ENCODE results near the gene TRPV4. TPM values are rescaled to one million over a fixed set of nuclear protein-coding genes. Genes with fewer than 3 reads are reported as not detected.

The TRPV4 gene
- total and polyA plus RNA-seq, 2 experiments from 2014 or later, result 0.66 to 1.1 TPM

- TF ChIP-seq POLR2AphosphoS5 (IDR thresholded peaks at IDR 0.05; ENCODE audit: low read depth) (no peak), CREB1 (CRISPR knock-in tag; IDR thresholded peaks at IDR 0.05; ENCODE audit: low read depth) (no peak), EZH2phosphoT487 (IDR thresholded peaks at IDR 0.05; ENCODE audit: unreplicated experiment) (no peak), ZNF331 (CRISPR knock-in tag; IDR thresholded peaks at IDR 0.05; ENCODE audit: low read depth) (no peak), STAT1 (IDR thresholded peaks at IDR 0.05; ENCODE audit: unreplicated experiment) (no peak), NANOG (IDR thresholded peaks at IDR 0.05; ENCODE audit: borderline replicate concordance) (no peak), REST (IDR thresholded peaks at IDR 0.05; ENCODE audit: unreplicated experiment) (no peak), ZNF114 (CRISPR knock-in tag; IDR thresholded peaks at IDR 0.05) (no peak)
- TF ChIP-seq, protein P1, sequence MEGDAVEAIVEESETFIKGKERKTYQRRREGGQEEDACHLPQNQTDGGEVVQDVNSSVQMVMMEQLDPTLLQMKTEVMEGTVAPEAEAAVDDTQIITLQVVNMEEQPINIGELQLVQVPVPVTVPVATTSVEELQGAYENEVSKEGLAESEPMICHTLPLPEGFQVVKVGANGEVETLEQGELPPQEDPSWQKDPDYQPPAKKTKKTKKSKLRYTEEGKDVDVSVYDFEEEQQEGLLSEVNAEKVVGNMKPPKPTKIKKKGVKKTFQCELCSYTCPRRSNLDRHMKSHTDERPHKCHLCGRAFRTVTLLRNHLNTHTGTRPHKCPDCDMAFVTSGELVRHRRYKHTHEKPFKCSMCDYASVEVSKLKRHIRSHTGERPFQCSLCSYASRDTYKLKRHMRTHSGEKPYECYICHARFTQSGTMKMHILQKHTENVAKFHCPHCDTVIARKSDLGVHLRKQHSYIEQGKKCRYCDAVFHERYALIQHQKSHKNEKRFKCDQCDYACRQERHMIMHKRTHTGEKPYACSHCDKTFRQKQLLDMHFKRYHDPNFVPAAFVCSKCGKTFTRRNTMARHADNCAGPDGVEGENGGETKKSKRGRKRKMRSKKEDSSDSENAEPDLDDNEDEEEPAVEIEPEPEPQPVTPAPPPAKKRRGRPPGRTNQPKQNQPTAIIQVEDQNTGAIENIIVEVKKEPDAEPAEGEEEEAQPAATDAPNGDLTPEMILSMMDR (conservative IDR thresholded peaks at IDR 0.05; ENCODE audit: low read depth in 2 of 2), result no peak
- TF ChIP-seq, protein P2, sequence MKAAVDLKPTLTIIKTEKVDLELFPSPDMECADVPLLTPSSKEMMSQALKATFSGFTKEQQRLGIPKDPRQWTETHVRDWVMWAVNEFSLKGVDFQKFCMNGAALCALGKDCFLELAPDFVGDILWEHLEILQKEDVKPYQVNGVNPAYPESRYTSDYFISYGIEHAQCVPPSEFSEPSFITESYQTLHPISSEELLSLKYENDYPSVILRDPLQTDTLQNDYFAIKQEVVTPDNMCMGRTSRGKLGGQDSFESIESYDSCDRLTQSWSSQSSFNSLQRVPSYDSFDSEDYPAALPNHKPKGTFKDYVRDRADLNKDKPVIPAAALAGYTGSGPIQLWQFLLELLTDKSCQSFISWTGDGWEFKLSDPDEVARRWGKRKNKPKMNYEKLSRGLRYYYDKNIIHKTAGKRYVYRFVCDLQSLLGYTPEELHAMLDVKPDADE (IDR thresholded peaks at IDR 0.05), result no peak
- peak; percentile 16; the same call in 2 of the 3 replicates for ATAC-seq
Measured at GRCh38 chr12:109822951-109823411, 10.2 kb downstream of the TRPV4 start.

More at GRCh38 chr12:109822951-109823411, 10.2 kb downstream of the TRPV4 start:
- H3K27ac ChIP-seq (ENCODE audit: low read depth), result no peak overlapping the region
- no peak overlapping the region for H3K4me3 ChIP-seq
- Mint-ChIP-seq H3K4me3 (no peak overlapping the region), H3K36me3 (ENCODE audit: low read depth) (no peaks in the 10 kb centered on the region), H3K9me3 (no peaks in the 10 kb centered on the region), H3K27ac (no peak overlapping the region), H3K27me3 (ENCODE audit: insufficient read depth, low read depth, poor library complexity) (peaks cover 6% of the 10 kb centered on the region), H3K4me1 (peaks cover 10% of the 10 kb centered on the region; the same call in 2 of the 3 replicates)
- no peaks in the 10 kb centered on the region for H3K9me2 ChIP-seq (ENCODE audit: insufficient read depth)
- H4K20me1 ChIP-seq (replicated peaks; ENCODE audit: insufficient read depth), result no peaks in the 10 kb centered on the region
- DNase-seq (ENCODE audit: low spot score), result no peak
- no peaks in the 10 kb centered on the region for H3K79me2 ChIP-seq (replicated peaks; ENCODE audit: insufficient read depth)
- H3K36me3 ChIP-seq (ENCODE audit: insufficient read depth), result no peaks in the 10 kb centered on the region
- H3K27me3 ChIP-seq (ENCODE audit: insufficient read depth), result no peaks in the 10 kb centered on the region
- no peak overlapping the region for H2AFZ ChIP-seq
- H3F3A ChIP-seq (replicated peaks; ENCODE audit: low read depth), result no peaks in the 10 kb centered on the region
- H3K4me1 ChIP-seq (ENCODE audit: insufficient read depth), result no peaks in the 10 kb centered on the region
- H3K4me2 ChIP-seq, result no peak overlapping the region

Measured in GM23338 (cell line).